Hypothalamus (tissue), 51 donors: Measurements from ENCODE around the gene NFIB.

Source experiments
- DNase-seq, 51 donors: peaks; one replicate each; lab custom pipeline; 2025; lab: John Stamatoyannopoulos, UW

Gene NFIB

GRCh38 chr9:14221558-14221957 is 92.4 kb downstream of the NFIB start:
- DNase-seq, result no peak

GRCh38 chr9:14221119-14221518 is 92.8 kb downstream of the NFIB start:
- DNase-seq, result no peak

- no peak for DNase-seq
These were observed 93.7 kb downstream of the NFIB start for GRCh38 chr9:14220256-14220655.

GRCh38 chr9:14219850-14220249 is 94.1 kb downstream of the NFIB start:
- DNase-seq, result no peak

GRCh38 chr9:14218253-14218652 is 95.7 kb downstream of the NFIB start:
- no peak for DNase-seq

- DNase-seq, result no peak
These were observed 97.2 kb downstream of the NFIB start for GRCh38 chr9:14216612-14217194.

GRCh38 chr9:14215614-14216013 is 98.3 kb downstream of the NFIB start:
- DNase-seq, result no peak

- DNase-seq, result no peak
These were observed 99.2 kb downstream of the NFIB start for GRCh38 chr9:14214693-14215092.

- DNase-seq, result no peak
These were observed 99.8 kb downstream of the NFIB start for GRCh38 chr9:14214065-14214684.

- no peak for DNase-seq
These were observed 100.4 kb downstream of the NFIB start for GRCh38 chr9:14213504-14213903.

GRCh38 chr9:14212697-14213420 is 101.1 kb downstream of the NFIB start:
- no peak for DNase-seq

GRCh38 chr9:14212077-14212476 is 101.9 kb downstream of the NFIB start:
- no peak for DNase-seq

GRCh38 chr9:14211564-14211963 is 102.4 kb downstream of the NFIB start:
- DNase-seq, result no peak

GRCh38 chr9:14210428-14210827 is 103.5 kb downstream of the NFIB start:
- DNase-seq, result no peak

- no peak for DNase-seq
These were observed 104.3 kb downstream of the NFIB start for GRCh38 chr9:14209399-14210345.

- no peak for DNase-seq
These were observed 106.5 kb downstream of the NFIB start for GRCh38 chr9:14207352-14207995.

- DNase-seq, result no peak
These were observed 108.5 kb downstream of the NFIB start for GRCh38 chr9:14205463-14205862.

GRCh38 chr9:14203356-14204056 is 110.4 kb downstream of the NFIB start:
- peak in 35 of 51 donors; percentile 6 to 63 (median 47) for DNase-seq

- DNase-seq, result peak in 34 of 51 donors; percentile 4 to 71 (median 42)
These were observed 115.0 kb downstream of the NFIB start for GRCh38 chr9:14198841-14199455.
